GM12891 (cell line): ENCODE data around the gene HOXA13.

Experiments used
- DNase-seq: peaks from one replicate; pipeline ENCODE4 v3.0.0; 2011; ENCODE audit warnings: low spot score; ENCODE audit not compliant: insufficient read length
- FAIRE-seq: peaks from 2 replicates; lab custom pipeline; 2011; peaks lifted over from hg19 to GRCh38; lab: Jason Lieb, UNC
- PAX5 ChIP-seq: IDR thresholded peaks from 2 replicates; pipeline ENCODE4 v1.6.1; 2011; ENCODE audit warnings: low read length, moderate library complexity, mild to moderate bottlenecking; ENCODE audit not compliant: insufficient read depth, severe bottlenecking
- POLR2A ChIP-seq: IDR thresholded peaks from 2 replicates; pipeline ENCODE4 v1.6.1; 2011; ENCODE audit warnings: low read depth, low read length, control low read depth
- POLR2AphosphoS5 ChIP-seq: IDR thresholded peaks from 2 replicates; pipeline ENCODE4 v1.6.1; 2011; ENCODE audit warnings: low read depth, low read length, control low read depth
- POU2F2 ChIP-seq: IDR thresholded peaks from 2 replicates; pipeline ENCODE4 v1.6.1; 2011; ENCODE audit warnings: low read depth, mild to moderate bottlenecking, control low read depth, low read length, moderate library complexity
- SPI1 ChIP-seq: IDR thresholded peaks from 2 replicates; pipeline ENCODE4 v1.6.1; 2011; ENCODE audit warnings: low read depth, low read length, control low read depth
- TAF1 ChIP-seq: IDR thresholded peaks from 2 replicates; pipeline ENCODE4 v1.6.1; 2011; ENCODE audit warnings: low read depth, low read length, control low read depth

Gene HOXA13

DNA sequence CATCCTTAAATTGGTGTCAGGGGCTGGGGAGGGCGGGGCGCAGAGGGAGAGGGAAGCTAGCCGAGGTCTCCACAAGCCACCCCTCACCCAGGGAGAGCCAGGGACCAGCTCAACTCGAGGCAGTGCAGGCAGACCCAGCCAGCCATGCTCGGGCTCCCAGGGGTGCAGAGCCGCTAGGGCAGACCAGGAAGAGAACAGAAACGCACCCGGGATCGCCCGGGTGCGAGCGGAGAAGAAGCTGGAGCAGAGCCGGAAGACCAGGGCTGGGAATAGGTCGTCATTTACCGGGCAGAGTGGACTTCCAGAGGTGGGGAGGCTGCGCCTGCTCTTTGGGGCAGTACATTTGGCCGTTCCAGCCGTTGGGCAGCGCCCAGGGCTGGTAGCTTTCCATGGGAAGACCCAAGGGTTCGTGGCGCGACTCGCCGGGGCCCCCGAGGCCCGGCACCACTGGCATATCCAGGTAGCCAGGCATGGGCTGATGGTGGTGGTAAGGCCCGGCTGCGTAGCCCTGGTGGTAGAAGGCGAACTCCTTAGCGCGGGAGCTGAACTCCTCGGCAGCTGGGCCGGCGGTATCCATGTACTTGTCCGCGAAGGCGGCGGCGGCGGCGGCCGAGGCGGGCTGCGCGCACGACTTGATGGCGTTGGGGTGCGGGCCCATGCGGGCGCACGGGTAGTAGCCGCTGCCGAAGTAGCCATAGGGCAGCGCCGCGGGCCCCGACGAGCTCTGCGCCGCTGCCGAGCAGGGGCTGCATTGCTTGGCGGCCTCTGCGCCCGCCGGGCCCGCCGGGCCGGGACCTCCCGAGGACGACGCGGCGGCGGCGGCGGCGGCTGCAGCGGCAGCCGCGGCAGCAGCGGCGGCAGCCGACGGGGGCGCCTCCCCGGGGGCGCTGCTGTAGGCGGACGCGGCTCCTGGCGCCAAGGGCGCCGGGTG is 755 bp downstream of the HOXA13 start:
- DNase-seq: no peak

GRCh38 chr7:27198138-27198841 is 1.6 kb downstream of the HOXA13 start:
- FAIRE-seq: no peak
- no peak for TF ChIP-seq SPI1
- TF ChIP-seq POLR2AphosphoS5: no peak
- no peak for TF ChIP-seq POLR2A
- no peak for TF ChIP-seq PAX5
- TF ChIP-seq POU2F2: no peak
- no peak for TF ChIP-seq TAF1
- no peak for DNase-seq

More for the DNA sequence above, 755 bp downstream of the HOXA13 start:
- no peak for FAIRE-seq
- TF ChIP-seq POLR2A (no peak), PAX5 (no peak), POU2F2 (no peak), SPI1 (no peak), POLR2AphosphoS5 (no peak), TAF1 (no peak)

DNA sequence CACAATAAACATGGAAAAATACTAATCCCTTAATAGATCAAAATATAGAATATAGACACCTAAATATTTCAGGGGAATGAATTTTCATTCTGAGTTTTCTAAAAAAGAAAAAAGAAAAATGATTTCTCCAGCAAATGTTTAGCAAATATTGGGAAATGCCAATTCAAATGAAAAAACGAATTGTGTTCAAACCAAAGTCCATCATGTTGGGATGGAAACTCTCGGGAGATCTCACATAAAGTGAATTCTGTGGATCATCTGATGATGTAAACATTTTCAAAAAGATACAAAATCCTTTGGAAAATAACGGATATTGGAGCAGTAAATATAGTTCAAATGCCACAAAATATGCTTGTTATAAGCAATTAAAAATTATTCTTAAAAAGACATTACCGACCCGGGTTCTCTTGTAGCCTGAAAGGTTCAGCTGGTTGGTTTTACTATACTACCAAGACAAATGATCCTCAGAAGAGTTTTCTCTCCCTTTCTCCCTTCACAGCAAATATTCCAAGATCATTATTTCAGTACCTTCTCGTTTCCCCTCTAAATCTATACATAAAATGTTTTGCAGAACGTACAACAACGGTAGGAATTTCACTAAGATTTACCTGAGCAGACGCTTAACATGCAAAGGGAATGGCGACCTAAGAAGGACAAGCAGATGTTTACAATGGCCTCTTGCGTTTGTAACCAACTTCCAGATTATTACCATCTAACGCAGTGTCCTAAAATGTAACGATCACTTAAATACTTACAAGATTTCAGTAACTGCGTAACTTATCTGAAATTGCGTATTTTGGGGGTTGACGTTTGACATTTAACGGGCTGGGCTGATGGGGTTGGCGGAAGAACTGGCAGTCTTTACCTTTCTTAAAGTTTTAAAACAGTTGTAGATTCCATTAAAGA is 2.5 kb downstream of the HOXA13 start:
- DNase-seq: no peak
- no peak for FAIRE-seq
- TF ChIP-seq PAX5: no peak
- TF ChIP-seq SPI1: no peak
- no peak for TF ChIP-seq POU2F2
- TF ChIP-seq POLR2AphosphoS5: no peak
- no peak for TF ChIP-seq POLR2A
- no peak for TF ChIP-seq TAF1

DNA sequence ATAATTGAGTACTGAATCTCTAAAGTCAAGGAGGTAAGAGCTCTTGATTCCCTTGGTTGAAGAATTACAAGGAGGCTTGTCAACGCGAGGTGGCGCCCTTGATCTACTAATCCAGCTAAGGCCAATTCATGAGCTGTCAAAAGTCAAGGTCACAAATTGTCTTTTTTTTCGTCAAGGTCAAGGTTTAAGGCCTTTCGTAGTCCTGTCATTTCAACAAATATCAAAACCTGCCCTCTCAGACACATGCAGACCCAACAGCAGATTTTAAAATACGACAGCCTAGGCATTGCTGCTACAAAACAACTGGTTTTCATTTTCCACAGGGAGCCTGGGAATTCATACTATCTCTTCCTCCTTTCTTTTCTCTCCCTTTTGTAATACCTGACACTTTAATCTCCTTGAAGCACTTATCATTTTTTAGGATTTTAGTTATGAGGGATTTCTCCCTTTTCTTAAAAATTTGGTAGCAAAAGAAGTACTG is 3.6 kb downstream of the HOXA13 start:
- TF ChIP-seq TAF1 (no peak), POLR2AphosphoS5 (no peak), POLR2A (no peak), POU2F2 (no peak), SPI1 (no peak), PAX5 (no peak)
- DNase-seq: peak; percentile 60
- peak; percentile 88 for FAIRE-seq

GRCh38 chr7:27194686-27195379 is 5.1 kb downstream of the HOXA13 start:
- no peak for TF ChIP-seq POU2F2
- TF ChIP-seq TAF1: no peak
- TF ChIP-seq SPI1: no peak
- no peak for TF ChIP-seq POLR2AphosphoS5
- no peak for TF ChIP-seq POLR2A
- no peak for TF ChIP-seq PAX5
- FAIRE-seq (no peak), DNase-seq (no peak)

DNA sequence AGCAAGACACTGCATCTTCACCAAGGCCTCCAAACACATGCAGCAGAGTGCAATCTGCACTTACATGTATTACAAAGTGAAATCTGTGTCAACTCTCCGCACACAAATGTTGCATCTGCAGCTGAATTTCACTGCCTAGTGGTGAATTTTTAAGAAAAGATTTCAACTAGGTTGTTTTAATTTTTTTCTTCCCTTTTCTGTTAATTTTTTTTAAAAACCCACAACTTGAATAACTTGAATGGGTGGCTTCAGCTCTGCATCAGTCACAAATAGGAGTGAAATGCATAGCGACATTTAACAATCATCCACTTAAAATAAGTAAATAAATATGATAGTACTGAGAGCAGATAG is 5.9 kb downstream of the HOXA13 start:
- TF ChIP-seq POLR2A: no peak
- no peak for TF ChIP-seq TAF1
- no peak for TF ChIP-seq POU2F2
- no peak for TF ChIP-seq POLR2AphosphoS5
- no peak for TF ChIP-seq PAX5
- no peak for TF ChIP-seq SPI1
- FAIRE-seq (no peak), DNase-seq (no peak)

GRCh38 chr7:27193335-27194001 is 6.4 kb downstream of the HOXA13 start:
- DNase-seq (no peak), FAIRE-seq (no peak)
- no peak for TF ChIP-seq POU2F2
- no peak for TF ChIP-seq POLR2A
- TF ChIP-seq TAF1: no peak
- no peak for TF ChIP-seq POLR2AphosphoS5
- TF ChIP-seq SPI1: no peak
- TF ChIP-seq PAX5: no peak
